Panc1 (cell line): Measurements from ENCODE around the gene MUC5AC. TPM values are rescaled to one million over a fixed set of nuclear protein-coding genes. Genes with fewer than 3 reads are reported as not detected.

Source experiments
- ATAC-seq: fragments of 200-7000 bp; cut with Tn5 transposase; 2 replicates; pipeline ENCODE4 v1.9.1; 2020; ENCODE audit warnings: mild to moderate bottlenecking, moderate library complexity
- BruUV-seq: library from RNA; stranded (reverse); fragments of 400-500 nt; replicated peaks from 2 replicates; lab custom pipeline; 2021; lab: Mats Ljungman, UMichigan
- CTCF ChIA-PET: fragments of 300-600 bp; sonication (Branson Sonifier 250); formaldehyde crosslinking; loops from one replicate; lab custom pipeline; 2022; ENCODE audit warnings: antibody characterized with exemption; lab: Charles Lee
- POLR2A ChIA-PET: fragments of 300-600 bp; sonication (Branson Sonifier 250); formaldehyde crosslinking; loops from one replicate; lab custom pipeline; 2022; ENCODE audit warnings: antibody characterized with exemption; lab: Charles Lee
- DNase-seq: peaks from one replicate; pipeline ENCODE4 v3.0.0-alpha.2; 2010; ENCODE audit warnings: low read depth, low spot score
- H3K27ac ChIP-seq: 2 replicates; pipeline ENCODE4 v1.5.1; 2011; ENCODE audit warnings: mild to moderate bottlenecking, low read length, inconsistent platforms
- H3K27me3 ChIP-seq: fragments of 200-500 bp; sonication (Bioruptor generic); 2 replicates; pipeline ENCODE4 v1.6.0; 2014; ENCODE audit warnings: low read length, inconsistent platforms; ENCODE audit not compliant: control insufficient read depth, insufficient read depth
- H3K36me3 ChIP-seq: fragments of 200-500 bp; sonication (Bioruptor generic); 2 replicates; pipeline ENCODE4 v1.5.1; 2014; ENCODE audit warnings: inconsistent platforms, mild to moderate bottlenecking, low read length, moderate library complexity; ENCODE audit not compliant: control insufficient read depth, insufficient read depth
- H3K4me1 ChIP-seq: 2 replicates; pipeline ENCODE4 v1.5.1; 2011; ENCODE audit warnings: inconsistent platforms, mild to moderate bottlenecking, low read length, moderate library complexity; ENCODE audit not compliant: control insufficient read depth, insufficient read depth
- H3K4me3 ChIP-seq, 2 experiments: 2 replicates each; pipeline ENCODE4 v1.5.1; 2011 to 2012; ENCODE audit warnings: low read depth in 2 of 2, low read length in 2 of 2, mild to moderate bottlenecking in 2 of 2, inconsistent platforms in 1 of 2, moderate library complexity in 1 of 2
- H3K9me3 ChIP-seq: fragments of 200-500 bp; sonication (Bioruptor generic); 2 replicates; pipeline ENCODE4 v1.5.1; 2014; ENCODE audit warnings: low read depth, mild to moderate bottlenecking, inconsistent platforms, low read length, moderate library complexity; ENCODE audit not compliant: control insufficient read depth, insufficient read depth
- POLR2AphosphoS5 ChIP-seq: IDR thresholded peaks from 2 replicates; pipeline ENCODE4 v1.6.1; 2012; ENCODE audit warnings: mild to moderate bottlenecking, low read depth, low read length, moderate library complexity
- SIN3A ChIP-seq: IDR thresholded peaks from 2 replicates; pipeline ENCODE4 v1.6.1; 2012; ENCODE audit warnings: low read depth, mild to moderate bottlenecking, low read length, moderate library complexity, borderline replicate concordance; ENCODE audit not compliant: insufficient read depth
- TCF7L2 ChIP-seq: IDR thresholded peaks from 2 replicates; pipeline ENCODE4 v1.6.1; 2011; ENCODE audit warnings: mild to moderate bottlenecking, low read depth, low read length, inconsistent platforms
- in situ Hi-C: cut with HindIII; loops from 2 replicates; pipeline ENCODE4 v1.10.0; 2016; ENCODE audit warnings: low sequenced_read_pairs, low pct_unique_long_range_greater_than_20kb
- intact Hi-C: fragments of 100-400 bp; cut with micrococcal nuclease; formaldehyde crosslinking; loops from one replicate; pipeline ENCODE4 v1.10.0; 2022; ENCODE audit not compliant: unreplicated experiment
- total RNA-seq: library from RNA; stranded (reverse); gene quantifications from one replicate; pipeline ENCODE4 v1.2.1, GENCODE V29; 2021; ENCODE audit not compliant: unreplicated experiment
- TF ChIP-seq, protein P1 (sequence below): fragments of 450-650 bp; IDR thresholded peaks from 2 replicates; pipeline ENCODE4 v1.5.1; 2017; ENCODE audit warnings: mild to moderate bottlenecking
- TF ChIP-seq, protein P2 (sequence below), 2 experiments: IDR thresholded peaks; 2 replicates each; pipeline ENCODE4 v1.6.1; 2011 to 2012; ENCODE audit warnings: low read depth in 2 of 2, control low read depth in 1 of 2, low read length in 1 of 2, mild to moderate bottlenecking in 1 of 2, moderate library complexity in 1 of 2; ENCODE audit not compliant: insufficient read depth in 1 of 2

The MUC5AC gene
- total RNA-seq, 1 experiment from 2014 or later: 0.03 TPM

DNA sequence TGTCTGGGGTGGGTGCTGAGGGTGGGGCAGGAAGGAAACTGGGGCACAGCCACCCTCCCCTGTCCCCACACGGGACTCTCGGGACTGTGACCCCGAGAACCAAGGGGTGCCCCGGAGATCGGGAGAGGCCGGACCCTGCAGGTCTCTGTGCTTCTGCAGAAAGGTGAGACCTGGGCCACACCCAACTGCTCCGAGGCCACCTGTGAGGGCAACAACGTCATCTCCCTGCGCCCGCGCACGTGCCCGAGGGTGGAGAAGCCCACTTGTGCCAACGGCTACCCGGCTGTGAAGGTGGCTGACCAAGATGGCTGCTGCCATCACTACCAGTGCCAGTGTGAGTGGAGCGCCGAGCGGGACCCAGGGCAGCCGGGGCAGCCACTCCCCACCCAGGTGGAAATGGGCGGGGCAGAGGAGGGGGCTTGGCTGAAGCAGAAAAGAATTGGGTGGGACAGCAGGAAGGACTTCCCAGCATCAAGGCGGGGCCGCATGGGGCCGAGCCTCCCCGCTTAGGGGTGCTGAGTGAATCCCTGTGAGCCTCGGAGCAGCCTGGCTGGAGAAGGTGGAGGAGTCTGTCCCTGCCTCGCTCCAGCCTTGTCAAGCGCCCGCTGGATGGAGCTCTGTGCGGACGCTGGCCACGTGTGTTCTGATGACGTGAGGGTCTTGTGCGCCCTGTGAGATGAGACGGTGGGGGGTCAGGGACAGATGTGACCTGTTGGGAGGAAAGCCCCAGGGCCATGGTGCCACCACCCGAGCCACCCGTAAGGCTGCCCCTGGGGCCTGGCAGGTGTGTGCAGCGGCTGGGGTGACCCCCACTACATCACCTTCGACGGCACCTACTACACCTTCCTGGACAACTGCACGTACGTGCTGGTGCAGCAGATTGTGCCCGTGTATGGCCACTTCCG, 35.8 kb downstream of the MUC5AC start:
- TF ChIP-seq, protein P1, sequence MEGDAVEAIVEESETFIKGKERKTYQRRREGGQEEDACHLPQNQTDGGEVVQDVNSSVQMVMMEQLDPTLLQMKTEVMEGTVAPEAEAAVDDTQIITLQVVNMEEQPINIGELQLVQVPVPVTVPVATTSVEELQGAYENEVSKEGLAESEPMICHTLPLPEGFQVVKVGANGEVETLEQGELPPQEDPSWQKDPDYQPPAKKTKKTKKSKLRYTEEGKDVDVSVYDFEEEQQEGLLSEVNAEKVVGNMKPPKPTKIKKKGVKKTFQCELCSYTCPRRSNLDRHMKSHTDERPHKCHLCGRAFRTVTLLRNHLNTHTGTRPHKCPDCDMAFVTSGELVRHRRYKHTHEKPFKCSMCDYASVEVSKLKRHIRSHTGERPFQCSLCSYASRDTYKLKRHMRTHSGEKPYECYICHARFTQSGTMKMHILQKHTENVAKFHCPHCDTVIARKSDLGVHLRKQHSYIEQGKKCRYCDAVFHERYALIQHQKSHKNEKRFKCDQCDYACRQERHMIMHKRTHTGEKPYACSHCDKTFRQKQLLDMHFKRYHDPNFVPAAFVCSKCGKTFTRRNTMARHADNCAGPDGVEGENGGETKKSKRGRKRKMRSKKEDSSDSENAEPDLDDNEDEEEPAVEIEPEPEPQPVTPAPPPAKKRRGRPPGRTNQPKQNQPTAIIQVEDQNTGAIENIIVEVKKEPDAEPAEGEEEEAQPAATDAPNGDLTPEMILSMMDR: no peak
- TF ChIP-seq SIN3A: no peak
- TF ChIP-seq TCF7L2: no peak
- TF ChIP-seq, protein P2, sequence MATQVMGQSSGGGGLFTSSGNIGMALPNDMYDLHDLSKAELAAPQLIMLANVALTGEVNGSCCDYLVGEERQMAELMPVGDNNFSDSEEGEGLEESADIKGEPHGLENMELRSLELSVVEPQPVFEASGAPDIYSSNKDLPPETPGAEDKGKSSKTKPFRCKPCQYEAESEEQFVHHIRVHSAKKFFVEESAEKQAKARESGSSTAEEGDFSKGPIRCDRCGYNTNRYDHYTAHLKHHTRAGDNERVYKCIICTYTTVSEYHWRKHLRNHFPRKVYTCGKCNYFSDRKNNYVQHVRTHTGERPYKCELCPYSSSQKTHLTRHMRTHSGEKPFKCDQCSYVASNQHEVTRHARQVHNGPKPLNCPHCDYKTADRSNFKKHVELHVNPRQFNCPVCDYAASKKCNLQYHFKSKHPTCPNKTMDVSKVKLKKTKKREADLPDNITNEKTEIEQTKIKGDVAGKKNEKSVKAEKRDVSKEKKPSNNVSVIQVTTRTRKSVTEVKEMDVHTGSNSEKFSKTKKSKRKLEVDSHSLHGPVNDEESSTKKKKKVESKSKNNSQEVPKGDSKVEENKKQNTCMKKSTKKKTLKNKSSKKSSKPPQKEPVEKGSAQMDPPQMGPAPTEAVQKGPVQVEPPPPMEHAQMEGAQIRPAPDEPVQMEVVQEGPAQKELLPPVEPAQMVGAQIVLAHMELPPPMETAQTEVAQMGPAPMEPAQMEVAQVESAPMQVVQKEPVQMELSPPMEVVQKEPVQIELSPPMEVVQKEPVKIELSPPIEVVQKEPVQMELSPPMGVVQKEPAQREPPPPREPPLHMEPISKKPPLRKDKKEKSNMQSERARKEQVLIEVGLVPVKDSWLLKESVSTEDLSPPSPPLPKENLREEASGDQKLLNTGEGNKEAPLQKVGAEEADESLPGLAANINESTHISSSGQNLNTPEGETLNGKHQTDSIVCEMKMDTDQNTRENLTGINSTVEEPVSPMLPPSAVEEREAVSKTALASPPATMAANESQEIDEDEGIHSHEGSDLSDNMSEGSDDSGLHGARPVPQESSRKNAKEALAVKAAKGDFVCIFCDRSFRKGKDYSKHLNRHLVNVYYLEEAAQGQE (IDR thresholded peaks at IDR 0.05; ENCODE audit: insufficient read depth in 1 of 2, low read depth in 2 of 2, low read length in 1 of 2): no peak
- TF ChIP-seq POLR2AphosphoS5: no peak
- BruUV-seq: no TSS peak
- ATAC-seq: no peak
- in situ Hi-C loops: no loop called here
- H3K4me1 ChIP-seq: no peaks in the 10 kb centered on the region
- CTCF ChIA-PET: no interaction called here
- H3K9me3 ChIP-seq: no peaks in the 10 kb centered on the region
- no peaks in the 10 kb centered on the region for H3K27me3 ChIP-seq
- H3K36me3 ChIP-seq: no peaks in the 10 kb centered on the region
- intact Hi-C loops: no loop called here
- DNase-seq: no peak
- H3K4me3 ChIP-seq: no peak overlapping the region
- H3K27ac ChIP-seq: no peak overlapping the region
- POLR2A ChIA-PET: no interaction called here

DNA sequence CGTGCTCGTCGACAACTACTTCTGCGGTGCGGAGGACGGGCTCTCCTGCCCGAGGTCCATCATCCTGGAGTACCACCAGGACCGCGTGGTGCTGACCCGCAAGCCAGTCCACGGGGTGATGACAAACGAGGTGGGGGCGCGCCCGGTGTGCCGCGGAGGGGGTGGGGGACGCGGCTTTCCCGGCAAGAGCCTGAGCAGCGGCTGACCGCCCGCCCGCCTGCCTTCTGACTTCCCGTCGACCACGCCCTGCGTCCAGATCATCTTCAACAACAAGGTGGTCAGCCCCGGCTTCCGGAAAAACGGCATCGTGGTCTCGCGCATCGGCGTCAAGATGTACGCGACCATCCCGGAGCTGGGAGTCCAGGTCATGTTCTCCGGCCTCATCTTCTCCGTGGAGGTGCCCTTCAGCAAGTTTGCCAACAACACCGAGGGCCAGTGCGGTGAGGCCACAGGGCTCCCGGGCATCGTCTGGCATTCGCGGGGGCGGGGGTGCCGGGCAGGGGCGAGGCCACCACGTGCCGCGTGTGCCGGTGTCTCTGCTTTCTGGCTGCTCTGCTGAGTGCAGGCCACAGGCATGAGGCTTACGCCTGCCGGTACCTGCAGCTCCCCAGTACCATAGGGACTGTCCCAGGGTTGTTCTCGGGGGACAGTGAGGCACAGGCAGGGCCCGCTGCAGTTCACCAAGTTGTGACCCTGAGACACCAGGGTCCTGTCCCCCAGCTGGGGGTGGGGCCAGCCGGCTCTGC, 36.7 kb downstream of the MUC5AC start:
- TF ChIP-seq SIN3A: no peak
- TF ChIP-seq, protein P1: no peak
- no peak for TF ChIP-seq TCF7L2
- TF ChIP-seq POLR2AphosphoS5: no peak
- TF ChIP-seq, protein P2 (IDR thresholded peaks at IDR 0.05; ENCODE audit: insufficient read depth in 1 of 2, low read depth in 2 of 2, low read length in 1 of 2): no peak
- no peak for ATAC-seq
- POLR2A ChIA-PET: interaction anchor here (0.5 kb wide), 1 partner anchor 614 kb away, joined by 5 read pairs; no protein-coding TSS in a partner anchor
- Histone ChIP-seq H3K36me3 (no peaks in the 10 kb centered on the region), H3K27ac (no peak overlapping the region), H3K27me3 (no peaks in the 10 kb centered on the region), H3K9me3 (no peaks in the 10 kb centered on the region), H3K4me3 (no peak overlapping the region), H3K4me1 (no peaks in the 10 kb centered on the region)
- intact Hi-C loops (no loop called here), in situ Hi-C loops (no loop called here)
- CTCF ChIA-PET: no interaction called here
- no peak for DNase-seq
- no TSS peak for BruUV-seq
